Motor neuron (in vitro differentiated cells): Measurements from ENCODE around the gene FOXO3. TPM values are rescaled to one million over a fixed set of nuclear protein-coding genes. Genes with fewer than 3 reads are reported as not detected.

ENCODE experiments used
- ATAC-seq, 8 experiments: fragments of 200-7000 bp; cut with Tn5 transposase; replicated peaks in 6 of 8; 2 replicates each; pipeline ENCODE4 v1.8.0; 2021; ENCODE audit warnings: mild to moderate bottlenecking in 8 of 8, moderate library complexity in 8 of 8
- H3K27ac ChIP-seq, 2 donors: fragments of 250-450 bp; sonication (Bioruptor Pico); 2 replicates each; pipeline ENCODE4 v1.9.0; 2021; ENCODE audit warnings: antibody characterized with exemption in 2 of 2, mild to moderate bottlenecking in 2 of 2, moderate library complexity in 1 of 2
- H3K4me1 ChIP-seq, 2 donors: fragments of 250-450 bp; sonication (Bioruptor Pico); replicated peaks in 1 of 2; 2 replicates each; pipeline ENCODE4 v1.6.1; 2021; ENCODE audit warnings: antibody characterized with exemption in 2 of 2, mild to moderate bottlenecking in 2 of 2, moderate library complexity in 1 of 2
- H3K4me3 ChIP-seq, 5 donors: fragments of 250-450 bp; sonication (Bioruptor Pico); 2 replicates each; pipeline ENCODE4 v1.9.0; 2021; ENCODE audit warnings: antibody characterized with exemption in 5 of 5, mild to moderate bottlenecking in 5 of 5, moderate library complexity in 4 of 5
- WGBS, 10 experiments: fragments of 450-650 bp; shearing (Covaris generic); methylation state at CpG; one replicate each; pipeline ENCODE4 v1.0.0; 2022; 5-methylcytosine and 5-hydroxymethylcytosine counted together
- in situ Hi-C, 9 experiments: fragments of 400-800 bp; cut with MboI; loops; one replicate each; pipeline ENCODE4 v1.15.0; 2021; ENCODE audit warnings: low sequenced_read_pairs in 9 of 9, low pct_unique_long_range_greater_than_20kb in 2 of 9; ENCODE audit not compliant: unreplicated experiment in 9 of 9
- total RNA-seq, 8 experiments: library from RNA; unstranded; fragments of 300-600 nt; gene quantifications; 2 replicates each; pipeline versions ENCODE4 v1.2.3 to v1.2.4, GENCODE V29; 2022

The FOXO3 gene
- total RNA-seq, 8 experiments from 2014 or later, result 11.0 to 71.0 (median 20.8) TPM

GRCh38 chr6:108733051-108733450 lies 172.3 kb downstream of the FOXO3 start:
- WGBS, 10 experiments, result 60 to 83% (median 73%) methylated on average over 1 of the region's 1 CpG; no CpG with 5 or more reads in 6 of the 10 experiments
- in situ Hi-C loops, result no loop called here
- peaks cover 11 to 19% of the 10 kb centered on the region in 2 donors for H3K4me1 ChIP-seq
- H3K27ac ChIP-seq, result no peak overlapping the region
- no peak for ATAC-seq
- H3K4me3 ChIP-seq, result no peak overlapping the region

- H3K4me1 ChIP-seq, result peaks cover 11 to 19% of the 10 kb centered on the region in 2 donors
- no peak for ATAC-seq
- no peak overlapping the region for H3K4me3 ChIP-seq
- no peak overlapping the region for H3K27ac ChIP-seq
- in situ Hi-C loops, result no loop called here
- WGBS, 10 experiments, result 76 to 100% (median 98%) methylated on average over 1 to 2 of the region's 2 CpGs; no CpG with 5 or more reads in 4 of the 10 experiments
Observed at GRCh38 chr6:108733706-108734265, 173.1 kb downstream of the FOXO3 start.
